Measurements from ENCODE around the gene DCST2. TPM values are rescaled to one million over a fixed set of nuclear protein-coding genes. Genes with fewer than 3 reads are reported as not detected.

DCST2 gene
- total and polyA plus RNA-seq, 9 of the 15 experiments (the other 6 are each of a cell fraction or from before 2014, with no cell fraction given): 0.09 to 0.49 (median 0.11) TPM; not detected in 3

- TF ChIP-seq, protein P1, sequence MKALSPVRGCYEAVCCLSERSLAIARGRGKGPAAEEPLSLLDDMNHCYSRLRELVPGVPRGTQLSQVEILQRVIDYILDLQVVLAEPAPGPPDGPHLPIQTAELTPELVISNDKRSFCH (CRISPR knock-in tag; IDR thresholded peaks at IDR 0.05): no peak
- TF ChIP-seq, protein P1 (tag; IDR thresholded peaks at IDR 0.05): peak; percentile 86; the same call in 1 of the 2 replicates
- TF ChIP-seq GATAD2A (IDR thresholded peaks at IDR 0.05) (peak; percentile 38; the same call in 1 of the 2 replicates), BRF1 (IDR thresholded peaks at IDR 0.05; ENCODE audit: borderline replicate concordance, extremely low read depth, insufficient read length) (no peak), MTA3 (IDR thresholded peaks at IDR 0.05; ENCODE audit: borderline replicate concordance) (peak; percentile 92), REST (IDR thresholded peaks at IDR 0.05; ENCODE audit: borderline replicate concordance) (peak; percentile 67), REST (CRISPR knock-in tag; IDR thresholded peaks at IDR 0.05; ENCODE audit: low read depth) (0 out of 2 replicates have a peak, but pooled peaks have one; percentile 19), ZNF140 (CRISPR knock-in tag; IDR thresholded peaks at IDR 0.05) (no peak)
- TF ChIP-seq, protein P2, sequence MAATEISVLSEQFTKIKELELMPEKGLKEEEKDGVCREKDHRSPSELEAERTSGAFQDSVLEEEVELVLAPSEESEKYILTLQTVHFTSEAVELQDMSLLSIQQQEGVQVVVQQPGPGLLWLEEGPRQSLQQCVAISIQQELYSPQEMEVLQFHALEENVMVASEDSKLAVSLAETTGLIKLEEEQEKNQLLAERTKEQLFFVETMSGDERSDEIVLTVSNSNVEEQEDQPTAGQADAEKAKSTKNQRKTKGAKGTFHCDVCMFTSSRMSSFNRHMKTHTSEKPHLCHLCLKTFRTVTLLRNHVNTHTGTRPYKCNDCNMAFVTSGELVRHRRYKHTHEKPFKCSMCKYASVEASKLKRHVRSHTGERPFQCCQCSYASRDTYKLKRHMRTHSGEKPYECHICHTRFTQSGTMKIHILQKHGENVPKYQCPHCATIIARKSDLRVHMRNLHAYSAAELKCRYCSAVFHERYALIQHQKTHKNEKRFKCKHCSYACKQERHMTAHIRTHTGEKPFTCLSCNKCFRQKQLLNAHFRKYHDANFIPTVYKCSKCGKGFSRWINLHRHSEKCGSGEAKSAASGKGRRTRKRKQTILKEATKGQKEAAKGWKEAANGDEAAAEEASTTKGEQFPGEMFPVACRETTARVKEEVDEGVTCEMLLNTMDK (IDR thresholded peaks at IDR 0.05; ENCODE audit: borderline replicate concordance, insufficient read depth, low read depth, low read length, poor library complexity, severe bottlenecking): peak; percentile 92
- TF ChIP-seq, protein P3, sequence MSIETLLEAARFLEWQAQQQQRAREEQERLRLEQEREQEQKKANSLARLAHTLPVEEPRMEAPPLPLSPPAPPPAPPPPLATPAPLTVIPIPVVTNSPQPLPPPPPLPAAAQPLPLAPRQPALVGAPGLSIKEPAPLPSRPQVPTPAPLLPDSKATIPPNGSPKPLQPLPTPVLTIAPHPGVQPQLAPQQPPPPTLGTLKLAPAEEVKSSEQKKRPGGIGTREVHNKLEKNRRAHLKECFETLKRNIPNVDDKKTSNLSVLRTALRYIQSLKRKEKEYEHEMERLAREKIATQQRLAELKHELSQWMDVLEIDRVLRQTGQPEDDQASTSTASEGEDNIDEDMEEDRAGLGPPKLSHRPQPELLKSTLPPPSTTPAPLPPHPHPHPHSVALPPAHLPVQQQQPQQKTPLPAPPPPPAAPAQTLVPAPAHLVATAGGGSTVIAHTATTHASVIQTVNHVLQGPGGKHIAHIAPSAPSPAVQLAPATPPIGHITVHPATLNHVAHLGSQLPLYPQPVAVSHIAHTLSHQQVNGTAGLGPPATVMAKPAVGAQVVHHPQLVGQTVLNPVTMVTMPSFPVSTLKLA (conservative IDR thresholded peaks at IDR 0.05): peak; percentile 62 to 82
- TF ChIP-seq, protein P4, sequence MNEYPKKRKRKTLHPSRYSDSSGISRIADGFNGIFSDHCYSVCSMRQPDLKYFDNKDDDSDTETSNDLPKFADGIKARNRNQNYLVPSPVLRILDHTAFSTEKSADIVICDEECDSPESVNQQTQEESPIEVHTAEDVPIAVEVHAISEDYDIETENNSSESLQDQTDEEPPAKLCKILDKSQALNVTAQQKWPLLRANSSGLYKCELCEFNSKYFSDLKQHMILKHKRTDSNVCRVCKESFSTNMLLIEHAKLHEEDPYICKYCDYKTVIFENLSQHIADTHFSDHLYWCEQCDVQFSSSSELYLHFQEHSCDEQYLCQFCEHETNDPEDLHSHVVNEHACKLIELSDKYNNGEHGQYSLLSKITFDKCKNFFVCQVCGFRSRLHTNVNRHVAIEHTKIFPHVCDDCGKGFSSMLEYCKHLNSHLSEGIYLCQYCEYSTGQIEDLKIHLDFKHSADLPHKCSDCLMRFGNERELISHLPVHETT (CRISPR knock-in tag; conservative IDR thresholded peaks at IDR 0.05 in 1 of 2, IDR thresholded peaks at IDR 0.05 in 1 of 2): peak in 1 of 2 experiments; percentile 70; a peak in 2 of 4 replicates
These were observed 17.2 kb upstream of the DCST2 start, which contains the start of gene ADAM15 (continued) for GRCh38 chr1:155050560-155051341.

Data from K562 (cell line).